SH-SY5Y (cell line): ENCODE measurements around the gene UNC93B1.

Source experiments
- GATA2 ChIP-seq: IDR thresholded peaks from 2 replicates; pipeline ENCODE4 v1.6.1; 2011; ENCODE audit warnings: mild to moderate bottlenecking, low read depth, low read length
- GATA3 ChIP-seq: IDR thresholded peaks from 2 replicates; pipeline ENCODE4 v1.6.1; 2011; ENCODE audit warnings: low read depth, mild to moderate bottlenecking, low read length, moderate library complexity

DNA sequence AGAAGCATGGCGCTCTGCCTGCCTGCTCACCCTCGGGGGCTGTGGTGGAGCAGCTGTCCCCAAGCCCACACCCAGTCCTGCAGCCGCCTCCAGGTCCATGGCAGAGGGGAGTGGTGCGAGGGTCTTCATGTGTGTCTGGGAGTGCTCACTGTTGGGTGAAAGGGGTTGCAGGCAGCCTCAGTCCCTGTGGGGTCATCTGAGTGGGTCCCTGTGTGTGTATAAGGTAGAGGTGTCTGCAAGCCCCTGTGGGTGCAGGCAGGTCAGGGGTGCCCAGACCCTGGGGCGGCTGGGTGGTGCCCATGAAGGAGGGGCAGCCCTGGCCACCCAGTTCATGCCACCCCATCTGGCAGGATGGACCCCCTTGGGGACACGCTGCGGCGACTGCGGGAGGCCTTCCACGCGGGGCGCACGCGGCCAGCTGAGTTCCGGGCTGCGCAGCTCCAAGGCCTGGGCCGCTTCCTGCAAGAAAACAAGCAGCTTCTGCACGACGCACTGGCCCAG, 11.1 kb upstream of the UNC93B1 start:
- TF ChIP-seq GATA2 (no peak), GATA3 (no peak)
